Activated CD4-positive, alpha-beta T cell treated with anti-CD3 and anti-CD28 coated beads, Interleukin-2, Interleukin-4, amounts not matched to agents 100 ng/mL and 50 ng/mL, durations not matched to agents 16 hours and 8 hours (primary cell): ENCODE data around the gene NCAPH2.
"Not testable (repeated sequence)": the region's sequence is repeated elsewhere in the genome, so short reads cannot be mapped to it uniquely, and the experiment has no call there.

ENCODE experiments used
- DNase-seq: peaks from one replicate; pipeline ENCODE4 v3.0.0-alpha.2; 2020; ENCODE audit warnings: low spot score

The NCAPH2 gene

GRCh38 chr22:50530877-50531545 lies 23.0 kb downstream of the NCAPH2 start:
- DNase-seq = peak; percentile 90

GRCh38 chr22:50531546-50531961 lies 23.5 kb downstream of the NCAPH2 start:
- DNase-seq = peak; percentile 71

DNA sequence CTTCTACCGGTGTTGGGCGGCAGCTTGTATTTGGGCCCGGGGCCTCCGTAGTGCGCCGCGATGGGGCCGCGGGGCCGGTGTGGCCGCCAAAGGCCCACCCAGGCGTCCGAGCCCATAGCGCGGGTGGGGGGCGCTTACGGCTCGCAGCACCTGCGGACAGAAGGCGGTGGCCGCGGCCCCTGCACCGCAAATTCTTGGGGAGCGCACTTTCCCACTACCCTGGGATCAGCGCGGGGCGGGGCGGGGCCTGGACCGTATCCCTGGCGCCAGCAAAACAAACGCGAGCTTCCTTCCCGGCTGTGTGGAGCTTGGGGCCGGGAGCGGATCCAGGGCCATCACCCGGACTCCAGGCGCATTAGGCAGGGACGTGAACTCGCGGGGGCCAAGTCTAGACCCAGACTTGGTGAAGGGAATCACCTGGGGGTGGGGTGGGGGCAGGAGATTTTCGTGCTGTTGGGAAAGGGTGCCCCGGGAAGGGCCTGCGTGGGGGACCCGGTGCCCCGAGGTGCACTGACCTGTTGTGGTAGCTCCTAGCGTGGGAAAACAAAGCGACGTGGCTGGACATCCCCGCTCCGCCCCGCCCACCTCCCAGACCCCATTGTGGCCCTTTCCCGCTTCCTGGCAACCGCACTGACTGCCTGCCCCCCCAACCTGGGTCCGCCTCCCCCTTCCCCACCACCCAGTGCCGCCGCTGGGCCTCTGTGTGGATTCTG lies 24.1 kb downstream of the NCAPH2 start:
- no peak for DNase-seq

DNA sequence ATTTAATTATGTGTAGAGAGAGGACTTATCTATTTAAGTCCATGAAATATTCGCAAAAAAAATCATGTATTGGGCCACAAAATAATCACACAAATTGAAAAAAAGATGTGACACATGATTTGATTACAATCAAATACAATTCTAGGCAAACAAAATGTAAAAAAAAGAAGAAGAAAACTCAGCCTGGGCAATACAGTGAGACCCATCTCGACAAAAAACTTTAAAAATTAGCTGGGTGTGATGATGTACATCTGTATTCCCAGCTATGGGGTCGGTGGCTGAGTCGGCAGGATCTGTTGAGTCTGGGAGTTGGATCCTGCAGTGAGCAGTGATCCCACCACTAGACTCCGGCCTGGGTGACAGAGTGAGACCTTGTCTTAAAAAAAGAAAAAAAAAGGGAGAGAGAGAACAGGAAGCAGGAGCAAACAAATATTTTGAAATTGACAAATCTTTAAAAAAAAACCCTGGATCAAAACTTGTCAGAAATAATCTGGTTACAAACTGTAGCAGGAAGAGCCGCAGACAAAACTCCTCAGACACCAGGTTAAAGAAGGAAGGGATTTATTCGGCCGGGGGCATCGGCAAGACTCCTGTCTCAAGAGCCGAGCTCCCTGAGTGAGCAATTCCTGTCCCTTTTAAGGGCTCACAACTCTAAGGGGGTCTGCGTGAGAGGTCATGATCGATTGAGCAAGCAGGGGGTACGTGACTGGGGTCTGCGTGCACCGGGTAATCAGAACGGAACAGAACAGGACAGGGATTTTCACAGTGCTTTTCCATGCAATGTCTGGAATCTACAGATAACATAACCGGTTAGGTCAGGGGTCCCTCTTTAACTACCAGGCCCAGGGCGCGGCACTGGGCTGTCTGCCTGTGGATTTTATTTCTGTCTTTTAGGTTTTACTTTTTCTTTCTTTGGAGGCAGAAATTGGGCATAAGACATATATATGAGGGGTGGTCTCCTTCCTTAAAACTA lies 25.1 kb downstream of the NCAPH2 start:
- no peak for DNase-seq

DNA sequence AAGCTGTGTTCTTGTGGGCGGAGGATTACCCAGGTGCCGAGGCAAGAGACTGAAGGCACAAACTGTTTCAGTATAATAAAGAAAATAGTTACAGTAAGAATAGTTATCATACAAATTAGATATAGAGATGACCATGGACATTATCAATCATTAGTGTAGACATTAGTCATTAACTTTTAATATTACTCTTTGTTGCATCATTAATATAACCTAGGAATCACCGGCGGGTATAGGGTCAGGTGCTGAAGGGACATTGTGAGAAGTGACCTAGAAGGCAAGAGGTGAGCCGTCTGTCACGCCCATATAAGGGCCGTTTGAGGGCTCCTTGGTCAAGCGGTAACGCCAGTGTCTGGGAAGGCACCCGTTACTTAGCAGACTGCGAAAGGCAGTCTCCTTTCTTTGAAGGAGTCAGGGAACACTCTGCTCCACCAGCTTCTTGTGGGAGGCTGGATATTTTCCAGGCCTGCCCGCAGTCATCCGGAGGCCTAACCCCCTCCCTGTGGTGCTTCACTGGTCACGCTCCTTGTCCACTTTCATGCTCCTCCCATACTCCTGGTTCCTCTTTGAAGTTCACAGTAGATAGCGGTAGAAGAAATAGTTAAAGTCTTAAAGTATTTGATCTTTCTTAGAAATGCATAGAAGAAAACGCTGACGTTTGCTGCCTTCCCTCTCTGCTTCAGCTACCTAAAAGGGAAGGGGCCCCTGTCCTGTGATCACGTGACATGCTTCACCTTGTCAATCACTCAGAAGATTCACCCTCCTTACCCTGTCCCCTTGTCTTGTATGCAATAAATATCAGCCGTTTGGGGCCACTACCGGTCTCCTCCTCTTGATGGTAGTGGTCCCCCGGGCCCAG lies 26.1 kb downstream of the NCAPH2 start:
- not testable (repeated sequence) for DNase-seq

- no peak for DNase-seq
Observed at GRCh38 chr22:50535113-50535512, 27.1 kb downstream of the NCAPH2 start.

GRCh38 chr22:50536226-50536625 lies 28.2 kb downstream of the NCAPH2 start:
- DNase-seq = no peak

DNA sequence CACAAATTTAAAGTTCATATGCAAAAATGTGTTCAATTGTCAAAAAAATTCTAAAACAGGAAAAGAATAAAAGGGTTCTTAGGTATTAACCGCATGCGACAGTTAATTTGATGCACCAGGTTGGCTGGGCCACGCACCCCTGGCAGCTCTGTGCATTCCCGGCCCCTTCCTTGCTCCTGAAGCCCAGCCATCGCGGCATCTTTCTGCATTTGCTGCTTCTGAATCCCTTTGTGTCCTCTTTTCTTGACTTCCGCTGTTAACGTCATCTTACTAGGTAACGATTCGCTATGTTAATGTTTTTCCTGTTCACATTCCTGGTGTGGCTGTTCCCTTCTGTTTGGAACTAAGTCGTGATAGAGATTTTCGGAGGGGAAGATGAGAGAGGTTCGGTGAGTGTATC lies 29.7 kb downstream of the NCAPH2 start:
- DNase-seq = no peak

DNA sequence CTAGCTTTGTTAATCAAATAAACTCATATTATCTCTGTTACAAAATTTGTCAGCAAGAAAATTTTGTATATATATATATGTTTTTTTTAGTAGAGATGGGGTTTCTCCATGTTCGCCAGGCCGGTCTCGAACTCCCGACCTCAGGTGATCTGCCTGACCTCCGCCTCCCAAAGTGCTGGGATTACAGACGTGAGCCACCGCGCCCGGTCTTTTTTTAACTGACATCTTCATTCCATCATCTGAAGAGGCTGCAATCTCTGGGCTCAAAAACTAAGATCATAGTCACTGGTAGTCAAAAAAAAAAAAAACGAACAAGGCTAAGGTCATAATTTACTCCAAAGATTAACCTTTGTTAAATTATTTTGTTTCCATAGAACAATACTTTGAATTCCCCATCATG lies 32.4 kb downstream of the NCAPH2 start:
- DNase-seq = no peak

- peak; percentile 88 for DNase-seq
Observed at GRCh38 chr22:50541667-50542026, 33.6 kb downstream of the NCAPH2 start.

- DNase-seq = peak; percentile 86
Observed at GRCh38 chr22:50542416-50542927, 34.4 kb downstream of the NCAPH2 start.

DNA sequence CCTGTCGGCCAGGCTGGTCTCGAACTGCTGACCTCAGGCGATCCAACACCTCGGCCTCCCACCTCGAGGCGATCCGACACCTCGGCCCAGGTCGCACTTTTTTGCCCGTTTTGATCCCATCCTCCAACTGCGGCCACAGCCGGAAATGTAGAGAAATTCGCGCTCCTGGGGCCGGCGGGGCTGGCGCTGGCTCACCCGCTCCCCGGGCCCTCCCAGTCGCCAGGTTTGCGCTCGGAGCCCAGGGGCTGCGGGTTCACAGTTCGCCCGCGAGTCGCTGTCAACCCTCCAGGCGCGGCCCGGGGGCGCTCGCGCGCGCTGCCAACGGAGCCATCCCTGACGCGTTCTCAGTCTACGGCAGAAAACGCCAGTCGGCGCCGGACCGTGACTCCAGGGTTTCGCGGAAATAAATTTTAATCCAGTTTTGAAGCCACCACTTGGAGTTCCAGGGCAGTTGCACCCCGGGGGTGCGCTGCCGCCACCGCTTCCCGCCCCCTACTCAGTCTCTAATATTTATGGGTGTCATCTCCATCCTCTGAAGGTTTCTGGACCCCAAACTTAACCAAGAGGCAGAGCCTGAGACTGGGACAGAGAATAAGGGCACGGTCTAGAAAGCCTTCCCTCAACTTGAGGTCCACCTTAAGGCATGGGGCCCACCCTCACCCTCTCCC lies 36.2 kb downstream of the NCAPH2 start:
- peak; percentile 89 for DNase-seq

DNA sequence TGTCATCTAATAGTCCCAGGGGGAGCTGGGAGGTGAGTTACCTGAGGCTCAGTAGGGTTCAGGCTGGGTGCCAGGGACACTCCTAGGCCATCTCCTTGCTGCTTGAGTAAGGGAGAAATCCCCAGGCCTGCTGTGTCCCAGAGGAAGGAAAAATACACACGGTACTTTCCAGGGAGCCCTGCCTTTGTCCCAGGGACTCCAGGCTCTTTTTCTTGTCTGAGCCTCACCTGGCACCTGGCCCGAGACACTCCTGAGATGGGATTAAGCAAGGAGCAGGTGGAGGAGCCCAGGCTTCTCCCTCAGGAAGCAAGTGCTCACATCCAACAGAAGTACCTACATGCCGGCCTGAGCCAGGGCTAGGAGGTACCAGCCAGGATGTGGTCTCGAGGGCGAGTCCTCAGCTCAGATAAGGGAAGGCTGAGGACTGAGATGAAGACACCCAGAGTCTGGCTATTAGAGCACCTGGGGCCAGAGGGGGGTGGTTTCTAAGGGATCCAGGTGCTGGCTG lies 36.8 kb downstream of the NCAPH2 start:
- DNase-seq = no peak

DNA sequence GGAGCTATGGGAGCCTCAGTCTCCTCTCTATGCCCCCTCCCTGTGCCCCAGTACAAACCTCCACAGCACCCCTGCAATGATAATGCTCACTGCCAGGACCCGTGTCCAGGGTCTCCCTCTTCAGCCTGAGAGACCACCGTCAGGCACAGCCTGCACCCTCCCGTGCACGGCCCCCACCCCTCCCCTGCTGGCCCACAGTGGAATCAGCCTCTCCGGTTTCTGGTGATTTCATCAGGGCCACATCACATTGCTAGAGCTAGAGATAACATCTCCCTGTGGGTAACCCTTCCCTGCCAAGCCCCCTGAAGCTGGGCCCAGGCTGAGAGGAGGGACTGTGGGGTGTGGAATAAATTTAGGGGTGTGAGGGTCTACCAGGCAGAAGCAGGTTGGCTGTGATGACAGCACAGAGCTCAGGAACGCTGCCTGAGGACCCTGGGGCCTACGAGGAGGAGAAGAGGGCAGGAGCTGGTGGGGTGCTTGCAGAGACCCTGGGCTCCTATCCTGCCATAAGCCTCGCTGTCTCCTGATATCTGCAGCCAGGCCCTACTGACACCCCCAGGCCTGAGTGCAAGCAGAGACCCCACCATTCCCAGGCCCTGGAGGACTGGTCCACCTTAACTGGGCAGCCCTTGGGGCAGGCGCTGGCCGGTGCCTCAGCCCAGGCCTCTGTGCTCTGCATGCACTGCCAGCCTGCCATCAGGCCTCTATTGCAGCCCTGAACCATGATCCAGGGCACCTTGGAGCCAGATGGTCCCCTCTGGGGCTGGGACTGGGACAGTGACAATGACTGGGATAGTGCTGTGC lies 37.7 kb downstream of the NCAPH2 start, which contains the start of gene KLHDC7B:
KLHDC7B (plus strand) TSS at position 378 of the 804 bp plus-strand sequence; CDS start at position 723, 345 bp downstream.
- peak; percentile 54 for DNase-seq

- DNase-seq = no peak
Observed at GRCh38 chr22:50546326-50547262, 38.6 kb downstream of the NCAPH2 start.

GRCh38 chr22:50547263-50547985 lies 39.4 kb downstream of the NCAPH2 start:
- no peak for DNase-seq

GRCh38 chr22:50548040-50548920 lies 40.3 kb downstream of the NCAPH2 start:
- DNase-seq = no peak
